Mammary epithelial cell (primary cell): ENCODE results near the gene TFPI2.

Experiments
- EZH2 ChIP-seq: IDR thresholded peaks from 2 replicates; pipeline ENCODE4 v1.6.1; 2012; ENCODE audit warnings: low read length, inconsistent platforms, borderline replicate concordance
- TF ChIP-seq, protein P1 (sequence below), 2 donors: IDR thresholded peaks in 1 of 2; conservative IDR thresholded peaks in 1 of 2; 2 replicates each; pipeline ENCODE4 v1.5.1; 2011 to 2012; ENCODE audit warnings: inconsistent platforms in 2 of 2, low read length in 2 of 2, mild to moderate bottlenecking in 2 of 2, control low read depth in 1 of 2, low read depth in 1 of 2; ENCODE audit not compliant: insufficient read depth in 1 of 2; ENCODE audit errors: extremely low read depth in 1 of 2

DNA sequence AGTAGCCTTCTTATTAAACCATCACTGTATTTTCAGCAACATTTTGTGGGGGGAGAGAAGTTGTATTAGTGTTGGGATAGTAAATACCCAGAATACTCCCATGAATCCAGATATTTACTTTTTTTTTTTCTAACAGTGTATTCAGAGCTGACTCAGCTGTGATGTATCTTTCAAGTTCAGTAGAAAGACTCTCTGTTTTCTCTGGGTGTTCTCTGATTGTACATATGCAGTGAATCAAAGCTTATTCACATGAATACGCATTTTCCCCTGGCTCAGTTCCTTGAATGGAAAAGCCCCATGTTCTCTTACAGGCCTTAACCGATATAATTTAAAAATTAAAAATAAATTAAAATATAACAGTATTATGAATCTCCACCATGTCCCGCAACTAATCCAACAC, 1.3 kb downstream of the TFPI2 start:
- TF ChIP-seq, protein P1, sequence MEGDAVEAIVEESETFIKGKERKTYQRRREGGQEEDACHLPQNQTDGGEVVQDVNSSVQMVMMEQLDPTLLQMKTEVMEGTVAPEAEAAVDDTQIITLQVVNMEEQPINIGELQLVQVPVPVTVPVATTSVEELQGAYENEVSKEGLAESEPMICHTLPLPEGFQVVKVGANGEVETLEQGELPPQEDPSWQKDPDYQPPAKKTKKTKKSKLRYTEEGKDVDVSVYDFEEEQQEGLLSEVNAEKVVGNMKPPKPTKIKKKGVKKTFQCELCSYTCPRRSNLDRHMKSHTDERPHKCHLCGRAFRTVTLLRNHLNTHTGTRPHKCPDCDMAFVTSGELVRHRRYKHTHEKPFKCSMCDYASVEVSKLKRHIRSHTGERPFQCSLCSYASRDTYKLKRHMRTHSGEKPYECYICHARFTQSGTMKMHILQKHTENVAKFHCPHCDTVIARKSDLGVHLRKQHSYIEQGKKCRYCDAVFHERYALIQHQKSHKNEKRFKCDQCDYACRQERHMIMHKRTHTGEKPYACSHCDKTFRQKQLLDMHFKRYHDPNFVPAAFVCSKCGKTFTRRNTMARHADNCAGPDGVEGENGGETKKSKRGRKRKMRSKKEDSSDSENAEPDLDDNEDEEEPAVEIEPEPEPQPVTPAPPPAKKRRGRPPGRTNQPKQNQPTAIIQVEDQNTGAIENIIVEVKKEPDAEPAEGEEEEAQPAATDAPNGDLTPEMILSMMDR (conservative IDR thresholded peaks at IDR 0.05 in 1 of 2, IDR thresholded peaks at IDR 0.05 in 1 of 2; ENCODE audit: extremely low read depth in 1 of 2, insufficient read depth in 1 of 2, low read depth in 1 of 2, low read length in 2 of 2): no peak
- TF ChIP-seq EZH2: no peak
